ENCODE results near the gene ELAPOR2.
"Not testable (repeated sequence)": the region's sequence is repeated elsewhere in the genome, so short reads cannot be mapped to it uniquely, and the experiment has no call there.

Gene ELAPOR2

DNA sequence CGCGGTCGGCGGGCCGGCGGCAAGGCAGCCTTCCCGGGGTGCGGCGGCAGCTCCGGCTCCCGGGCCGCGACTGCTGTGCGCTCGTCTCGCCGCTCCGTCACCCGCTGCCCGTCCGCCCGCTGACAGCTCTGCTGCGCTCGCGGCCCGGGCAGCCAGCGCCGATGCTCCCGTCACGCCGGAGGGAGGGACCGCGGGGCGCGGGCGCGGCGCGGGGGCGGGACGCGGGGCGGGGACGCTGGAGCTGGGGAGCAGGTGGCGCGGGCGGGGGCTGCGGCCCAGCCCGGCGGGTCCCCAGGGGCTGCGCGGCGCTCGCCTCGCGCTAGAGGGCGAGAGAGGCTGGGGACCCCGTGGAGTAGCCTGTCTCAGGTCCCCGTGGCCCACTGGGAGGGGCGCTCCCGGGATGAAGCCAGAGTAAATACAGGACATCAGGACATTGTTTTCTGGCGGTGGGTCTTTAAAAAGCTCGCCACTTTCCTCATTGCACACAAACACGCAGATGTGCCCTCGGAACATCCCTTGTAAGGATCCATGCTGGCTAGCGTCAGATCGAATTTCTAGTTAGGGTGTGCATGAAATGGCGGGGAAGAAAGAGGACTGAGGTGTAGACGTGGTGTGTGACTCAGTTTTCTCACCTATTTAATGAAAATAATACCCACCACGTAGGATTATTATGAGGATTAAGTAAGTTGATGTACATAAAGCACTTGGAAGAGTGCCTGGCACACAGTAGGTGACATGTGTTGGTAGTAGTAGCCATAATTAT is at the start of gene ELAPOR2:
Gene ELAPOR2 (minus strand): TSS at position 130 of the 763 bp plus-strand sequence. CDS start 141 bp downstream, outside the sequence.
- peaks cover 16% of the 10 kb centered on the region for H3K4me1 Mint-ChIP-seq

DNA sequence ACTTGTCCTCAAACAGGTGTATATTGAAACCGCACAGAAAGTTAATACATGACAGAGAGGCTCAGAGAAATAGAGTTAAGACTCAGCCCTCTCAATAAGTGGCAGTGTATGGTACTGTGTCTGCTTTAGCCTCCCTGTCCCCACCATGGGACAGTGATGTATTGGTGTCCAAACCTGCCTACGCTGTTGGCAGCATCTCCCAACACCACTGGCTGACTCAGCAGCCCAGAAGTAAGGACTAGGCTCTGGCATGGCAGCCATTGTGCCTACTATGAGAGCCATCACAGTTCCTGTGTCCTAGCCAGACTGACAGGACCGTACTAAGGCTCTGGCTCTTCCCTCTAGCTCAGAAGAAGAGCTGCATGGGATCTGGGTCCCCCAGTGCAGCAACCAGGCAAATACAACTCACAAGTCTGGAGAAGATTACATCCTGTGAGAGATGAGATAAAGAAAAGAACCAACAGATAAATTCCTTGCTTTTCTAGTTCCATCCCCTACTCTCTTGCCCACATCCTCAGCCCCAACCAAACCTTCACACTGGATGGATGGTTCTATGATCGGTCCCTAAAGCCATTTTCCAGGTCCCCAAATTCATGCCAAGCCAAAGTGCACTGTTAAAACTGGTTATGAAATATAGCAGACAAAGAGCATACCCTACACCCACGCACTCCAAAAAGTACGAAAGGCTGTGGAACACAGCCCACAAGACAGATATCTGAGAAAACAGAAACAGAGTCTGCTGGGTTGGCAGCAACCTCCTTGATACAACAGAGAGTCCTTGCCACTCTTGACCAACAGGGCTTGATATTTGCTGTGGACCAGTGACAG is 48.7 kb upstream of the ELAPOR2 start:
- peaks cover 5 to 12% of the 10 kb centered on the region in 2 donors for H3K9me3 Mint-ChIP-seq
- peak overlapping the region in 1 of 2 donors; percentile 56 for H3K27ac Mint-ChIP-seq
- ATAC-seq = no peak

More for the DNA sequence above, at the start of gene ELAPOR2:
- ATAC-seq (peak; percentile 95), DNase-seq (peak; percentile 82 to 85)
- Mint-ChIP-seq H3K4me3 (peak within 1 kb of the TSS; percentile 81 to 82), H3K9me3 (no peaks in the 10 kb centered on the region), H3K27me3 (peaks cover 11% of the 10 kb centered on the region), H3K27ac (peak within 1 kb of the TSS; percentile 35 to 91)

DNA sequence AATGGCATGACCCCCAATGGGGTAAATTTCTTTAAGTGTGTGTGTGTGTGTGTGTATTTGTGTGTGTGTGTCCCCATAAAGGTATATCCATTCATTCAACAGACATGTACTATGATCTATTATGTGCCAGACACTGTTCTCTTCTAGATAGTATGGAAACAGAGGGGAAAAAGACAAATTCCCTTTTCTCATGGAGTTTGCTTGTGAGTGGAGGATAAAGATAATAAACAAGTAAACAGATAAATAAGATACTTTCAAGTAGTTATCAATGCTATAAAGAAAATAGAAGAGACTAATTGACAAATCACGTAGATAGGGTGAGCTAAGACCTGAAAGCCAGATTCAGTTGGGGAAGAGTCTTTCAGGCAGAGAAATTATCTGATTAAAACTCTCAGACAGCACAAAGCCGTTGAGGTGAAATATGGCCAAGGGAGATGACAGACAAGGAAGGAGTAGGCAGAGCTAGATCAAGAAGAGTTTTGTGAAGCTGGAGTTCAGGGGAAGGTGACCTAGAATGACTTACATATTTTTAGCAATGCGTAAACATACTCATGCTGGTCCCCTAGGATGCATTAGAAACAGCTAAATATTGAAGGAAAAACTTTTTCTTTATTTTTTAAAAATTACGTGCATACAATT is 47.6 kb upstream of the ELAPOR2 start:
- Mint-ChIP-seq H3K27me3 (peaks cover 28% of the 10 kb centered on the region), H3K4me3 (no peak overlapping the region), H3K9me3 (peaks cover 5 to 12% of the 10 kb centered on the region in 2 donors), H3K27ac (peak overlapping the region in 1 of 2 donors; percentile 34), H3K4me1 (no peaks in the 10 kb centered on the region)
- ATAC-seq (no peak), DNase-seq (no peak)

More for the DNA sequence above, 48.7 kb upstream of the ELAPOR2 start:
- DNase-seq = no peak
- Mint-ChIP-seq H3K4me1 (no peaks in the 10 kb centered on the region), H3K4me3 (no peak overlapping the region), H3K27me3 (peaks cover 28% of the 10 kb centered on the region)

GRCh38 chr7:87105401-87105800 is 45.9 kb upstream of the ELAPOR2 start:
- DNase-seq = no peak
- no peak overlapping the region for H3K4me3 Mint-ChIP-seq
- no peak for ATAC-seq
- no peak overlapping the region for H3K27ac Mint-ChIP-seq
- H3K27me3 Mint-ChIP-seq = peaks cover 28% of the 10 kb centered on the region
- H3K4me1 Mint-ChIP-seq = no peaks in the 10 kb centered on the region
- peaks cover 5 to 12% of the 10 kb centered on the region in 2 donors for H3K9me3 Mint-ChIP-seq

- Mint-ChIP-seq H3K9me3 (peaks cover under 1 to 5% of the 10 kb centered on the region in 2 donors), H3K27ac (no peak overlapping the region), H3K27me3 (peaks cover 2% of the 10 kb centered on the region), H3K4me1 (no peaks in the 10 kb centered on the region), H3K4me3 (no peak overlapping the region)
- DNase-seq (no peak), ATAC-seq (no peak)
Observed at GRCh38 chr7:87100326-87100725, 40.9 kb upstream of the ELAPOR2 start.

DNA sequence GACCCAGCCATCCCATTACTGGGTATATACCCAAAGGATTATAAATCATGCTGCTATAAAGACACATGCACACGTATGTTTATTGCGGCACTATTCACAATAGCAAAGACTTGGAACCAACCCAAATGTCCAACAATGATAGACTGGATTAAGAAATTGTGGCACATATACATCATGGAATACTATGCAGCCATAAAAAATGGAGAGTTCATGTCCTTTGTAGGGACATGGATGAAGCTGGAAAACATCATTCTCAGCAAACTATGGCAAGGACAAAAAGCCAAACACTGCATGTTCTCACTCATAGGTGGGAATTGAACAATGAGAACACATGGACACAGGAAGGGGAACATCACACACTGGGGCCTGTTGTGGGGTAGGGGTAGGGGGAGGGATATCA is 37.9 kb upstream of the ELAPOR2 start:
- not testable (repeated sequence) for DNase-seq, H3K27ac Mint-ChIP-seq, H3K4me1 Mint-ChIP-seq, ATAC-seq, H3K4me3 Mint-ChIP-seq, H3K9me3 Mint-ChIP-seq, H3K27me3 Mint-ChIP-seq

GRCh38 chr7:87094322-87094721 is 34.9 kb upstream of the ELAPOR2 start:
- H3K4me3 Mint-ChIP-seq = no peak overlapping the region
- H3K9me3 Mint-ChIP-seq = no peaks in the 10 kb centered on the region
- H3K4me1 Mint-ChIP-seq = no peaks in the 10 kb centered on the region
- H3K27me3 Mint-ChIP-seq = peaks cover 7% of the 10 kb centered on the region
- ATAC-seq (no peak), DNase-seq (no peak)
- no peak overlapping the region for H3K27ac Mint-ChIP-seq

- Mint-ChIP-seq H3K9me3 (no peaks in the 10 kb centered on the region), H3K4me1 (no peaks in the 10 kb centered on the region), H3K4me3 (no peak overlapping the region), H3K27me3 (peaks cover 7% of the 10 kb centered on the region), H3K27ac (no peak overlapping the region)
- no peak for ATAC-seq
- no peak for DNase-seq
Observed at GRCh38 chr7:87092568-87093091, 33.2 kb upstream of the ELAPOR2 start.

DNA sequence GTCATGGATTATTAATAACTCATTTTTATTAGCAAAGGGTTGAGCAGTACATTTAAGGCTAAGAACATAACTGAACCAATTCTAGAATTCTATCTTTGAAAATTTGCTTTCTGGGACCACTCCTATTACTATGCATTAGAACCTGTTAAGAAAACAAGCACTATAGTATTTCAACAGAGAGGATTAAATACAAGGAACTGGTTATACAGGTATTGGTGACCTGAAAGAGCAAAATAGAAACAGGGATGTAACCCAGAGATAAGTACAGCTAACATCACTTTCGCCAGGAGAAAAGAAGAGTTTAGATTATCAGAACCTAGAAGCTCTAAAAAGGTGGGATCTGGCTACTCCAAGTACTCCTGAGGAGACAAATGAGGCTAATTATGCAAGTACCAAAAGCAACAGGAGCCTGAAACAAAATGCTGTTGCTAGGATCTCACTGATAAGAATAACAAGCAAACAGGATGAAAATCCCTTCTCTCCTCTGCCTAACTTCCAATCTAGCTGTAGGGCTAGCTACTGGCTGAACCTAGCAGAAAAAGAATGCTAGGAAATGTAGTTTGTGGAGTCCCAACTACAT is 32.1 kb upstream of the ELAPOR2 start:
- no peak for DNase-seq
- Mint-ChIP-seq H3K9me3 (no peaks in the 10 kb centered on the region), H3K27me3 (peaks cover 7% of the 10 kb centered on the region), H3K4me3 (no peak overlapping the region), H3K4me1 (no peaks in the 10 kb centered on the region), H3K27ac (no peak overlapping the region)
- ATAC-seq = no peak

GRCh38 chr7:87083865-87084519 is 24.5 kb upstream of the ELAPOR2 start:
- H3K27me3 Mint-ChIP-seq = peaks cover 11% of the 10 kb centered on the region
- DNase-seq (no peak), ATAC-seq (peak; percentile 60)
- no peaks in the 10 kb centered on the region for H3K9me3 Mint-ChIP-seq
- H3K4me3 Mint-ChIP-seq = no peak overlapping the region
- H3K27ac Mint-ChIP-seq = peak overlapping the region; percentile 5 to 60
- H3K4me1 Mint-ChIP-seq = peaks cover 9% of the 10 kb centered on the region

DNA sequence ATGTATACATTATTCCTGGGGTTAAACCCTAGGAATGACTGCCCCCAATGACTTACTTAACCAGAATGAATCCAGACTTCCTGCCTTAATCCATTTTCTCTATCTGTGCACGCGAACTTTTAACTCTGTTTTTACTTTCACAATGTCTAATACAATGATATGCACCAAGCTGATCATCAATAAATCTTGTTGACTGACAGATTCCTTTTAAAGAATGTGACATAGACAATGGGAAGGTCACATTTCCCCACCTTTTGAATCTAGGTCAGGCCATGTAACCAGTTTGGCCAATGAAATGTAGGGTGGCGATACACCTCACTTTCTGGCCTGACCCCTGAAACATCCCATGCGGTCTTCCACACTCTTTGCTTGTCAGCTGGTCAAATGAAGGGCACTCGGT is 23.2 kb upstream of the ELAPOR2 start:
- no peak for ATAC-seq
- Mint-ChIP-seq H3K4me1 (peaks cover 9% of the 10 kb centered on the region), H3K27ac (peak overlapping the region in 1 of 2 donors; percentile 27), H3K4me3 (no peak overlapping the region), H3K27me3 (peaks cover 13% of the 10 kb centered on the region), H3K9me3 (no peaks in the 10 kb centered on the region)
- no peak for DNase-seq

- Mint-ChIP-seq H3K27ac (no peak overlapping the region), H3K9me3 (no peaks in the 10 kb centered on the region), H3K4me3 (no peak overlapping the region), H3K27me3 (peaks cover 30% of the 10 kb centered on the region), H3K4me1 (peaks cover 7% of the 10 kb centered on the region)
- ATAC-seq (peak; percentile 67), DNase-seq (no peak)
Observed at GRCh38 chr7:87075671-87076404, 16.4 kb upstream of the ELAPOR2 start.

GRCh38 chr7:87067788-87068187 is 8.3 kb upstream of the ELAPOR2 start:
- DNase-seq = no peak

GRCh38 chr7:87060288-87060537 is 759 bp upstream of the ELAPOR2 start:
- Mint-ChIP-seq H3K27ac (peak overlapping the region in 1 of 2 donors; percentile 91), H3K9me3 (no peaks in the 10 kb centered on the region)
- DNase-seq = no peak

More at GRCh38 chr7:87067788-87068187, 8.3 kb upstream of the ELAPOR2 start:
- Mint-ChIP-seq H3K4me1 (no peaks in the 10 kb centered on the region), H3K9me3 (no peaks in the 10 kb centered on the region), H3K27me3 (peaks cover 17% of the 10 kb centered on the region), H3K4me3 (no peak overlapping the region), H3K27ac (no peak overlapping the region)
- ATAC-seq = no peak

More at GRCh38 chr7:87060288-87060537, 759 bp upstream of the ELAPOR2 start:
- Mint-ChIP-seq H3K4me3 (peak overlapping the region; percentile 76 to 80), H3K4me1 (peaks cover 16% of the 10 kb centered on the region), H3K27me3 (peaks cover 11% of the 10 kb centered on the region)
- ATAC-seq = no peak

Data from stimulated activated naive CD8-positive, alpha-beta T cell treated with anti-CD3 and anti-CD28 coated beads, Interleukin-15, amount 100 ng/mL, for 72 hours (primary cell).